SK-N-SH treated with all-trans-retinoic acid at 6 μM for 48 hours (cell line): ENCODE data around the gene SLC2A13.

Experiments
- ATAC-seq: fragments of 200-7000 bp; cut with Tn5 transposase; 3 replicates; pipeline ENCODE4 v1.9.1; 2020; ENCODE audit warnings: mild to moderate bottlenecking, moderate library complexity
- BACH2 ChIP-seq: fragments of 250-450 bp; sonication (Bioruptor Pico); IDR thresholded peaks from 2 replicates; pipeline ENCODE4 v1.9.0; 2021; ENCODE audit warnings: mild to moderate bottlenecking, borderline replicate concordance
- CREB5 ChIP-seq: fragments of 250-450 bp; sonication (Bioruptor Pico); IDR thresholded peaks from 2 replicates; pipeline ENCODE4 v1.5.1; 2020; ENCODE audit warnings: low read depth, mild to moderate bottlenecking, moderate library complexity
- ESRRG ChIP-seq: fragments of 250-450 bp; sonication (Bioruptor Pico); IDR thresholded peaks from 2 replicates; pipeline ENCODE4 v1.6.1; 2021; ENCODE audit warnings: mild to moderate bottlenecking
- GLIS3 ChIP-seq: fragments of 250-450 bp; sonication (Bioruptor Pico); IDR thresholded peaks from 2 replicates; pipeline ENCODE4 v1.5.0; 2020; ENCODE audit warnings: mild to moderate bottlenecking, moderate library complexity
- ISL1 ChIP-seq: fragments of 250-450 bp; sonication (Bioruptor Pico); IDR thresholded peaks from 2 replicates; pipeline ENCODE4 v2.1.2; 2022; ENCODE audit warnings: mild to moderate bottlenecking, moderate library complexity
- OSR1 ChIP-seq: fragments of 250-450 bp; sonication (Bioruptor Pico); IDR thresholded peaks from 2 replicates; pipeline ENCODE4 v1.8.0; 2022; ENCODE audit warnings: moderate library complexity, mild to moderate bottlenecking, inconsistent platforms
- POU6F1 ChIP-seq: fragments of 250-450 bp; sonication (Bioruptor Pico); IDR thresholded peaks from 2 replicates; pipeline ENCODE4 v1.8.0; 2021; ENCODE audit warnings: low read depth, mild to moderate bottlenecking, moderate library complexity, borderline replicate concordance
- RARB ChIP-seq: fragments of 250-450 bp; sonication (Bioruptor Pico); IDR thresholded peaks from 2 replicates; pipeline ENCODE4 v1.8.0; 2021; ENCODE audit warnings: mild to moderate bottlenecking, moderate library complexity
- SNAI2 ChIP-seq: fragments of 250-450 bp; sonication (Bioruptor Pico); IDR thresholded peaks from 2 replicates; pipeline ENCODE4 v1.5.0; 2020; ENCODE audit warnings: mild to moderate bottlenecking, moderate library complexity
- TCF4 ChIP-seq: fragments of 250-450 bp; sonication (Bioruptor Pico); IDR thresholded peaks from 2 replicates; pipeline ENCODE4 v1.8.0; 2021; ENCODE audit warnings: mild to moderate bottlenecking, moderate library complexity, borderline replicate concordance
- TOX ChIP-seq: fragments of 250-450 bp; sonication (Bioruptor Pico); IDR thresholded peaks from 2 replicates; pipeline ENCODE4 v1.8.0; 2021; ENCODE audit warnings: mild to moderate bottlenecking, moderate library complexity, borderline replicate concordance
- ZFP3 ChIP-seq: fragments of 250-450 bp; sonication (Bioruptor Pico); IDR thresholded peaks from 2 replicates; pipeline ENCODE4 v1.5.0; 2020; ENCODE audit warnings: mild to moderate bottlenecking, moderate library complexity
- ZNF565 ChIP-seq: fragments of 450-650 bp; formaldehyde crosslinking; conservative IDR thresholded peaks from 2 replicates; pipeline ENCODE4 v1.5.0; 2020; ENCODE audit warnings: low read depth, mild to moderate bottlenecking, moderate library complexity
- TF ChIP-seq, protein P1 (sequence below): fragments of 250-450 bp; sonication (Bioruptor Pico); IDR thresholded peaks from 2 replicates; pipeline ENCODE4 v1.5.0; 2020; ENCODE audit warnings: mild to moderate bottlenecking, moderate library complexity

SLC2A13 gene

DNA sequence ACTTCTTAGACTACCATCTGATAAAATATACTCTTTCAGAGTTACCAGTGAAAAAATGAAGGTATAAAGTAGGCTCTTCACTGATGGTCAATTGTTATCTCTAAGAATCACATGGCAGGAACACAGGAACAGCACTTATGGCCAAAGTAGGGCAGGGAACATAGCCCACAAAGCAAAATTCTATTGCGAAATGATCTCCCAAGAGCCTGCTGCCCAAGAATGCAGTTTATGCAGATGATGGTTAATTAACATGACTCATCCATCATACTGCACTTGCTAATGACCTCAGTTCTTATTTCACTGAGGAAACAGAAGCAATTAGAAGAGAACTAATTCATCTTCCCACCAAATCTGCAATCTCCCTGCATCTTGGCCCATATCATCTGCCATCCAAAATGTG, 133.8 kb downstream of the SLC2A13 start:
- no peak for ATAC-seq

GRCh38 chr12:39971348-39971747, 134.5 kb downstream of the SLC2A13 start:
- ATAC-seq = no peak
- TF ChIP-seq, protein P1, sequence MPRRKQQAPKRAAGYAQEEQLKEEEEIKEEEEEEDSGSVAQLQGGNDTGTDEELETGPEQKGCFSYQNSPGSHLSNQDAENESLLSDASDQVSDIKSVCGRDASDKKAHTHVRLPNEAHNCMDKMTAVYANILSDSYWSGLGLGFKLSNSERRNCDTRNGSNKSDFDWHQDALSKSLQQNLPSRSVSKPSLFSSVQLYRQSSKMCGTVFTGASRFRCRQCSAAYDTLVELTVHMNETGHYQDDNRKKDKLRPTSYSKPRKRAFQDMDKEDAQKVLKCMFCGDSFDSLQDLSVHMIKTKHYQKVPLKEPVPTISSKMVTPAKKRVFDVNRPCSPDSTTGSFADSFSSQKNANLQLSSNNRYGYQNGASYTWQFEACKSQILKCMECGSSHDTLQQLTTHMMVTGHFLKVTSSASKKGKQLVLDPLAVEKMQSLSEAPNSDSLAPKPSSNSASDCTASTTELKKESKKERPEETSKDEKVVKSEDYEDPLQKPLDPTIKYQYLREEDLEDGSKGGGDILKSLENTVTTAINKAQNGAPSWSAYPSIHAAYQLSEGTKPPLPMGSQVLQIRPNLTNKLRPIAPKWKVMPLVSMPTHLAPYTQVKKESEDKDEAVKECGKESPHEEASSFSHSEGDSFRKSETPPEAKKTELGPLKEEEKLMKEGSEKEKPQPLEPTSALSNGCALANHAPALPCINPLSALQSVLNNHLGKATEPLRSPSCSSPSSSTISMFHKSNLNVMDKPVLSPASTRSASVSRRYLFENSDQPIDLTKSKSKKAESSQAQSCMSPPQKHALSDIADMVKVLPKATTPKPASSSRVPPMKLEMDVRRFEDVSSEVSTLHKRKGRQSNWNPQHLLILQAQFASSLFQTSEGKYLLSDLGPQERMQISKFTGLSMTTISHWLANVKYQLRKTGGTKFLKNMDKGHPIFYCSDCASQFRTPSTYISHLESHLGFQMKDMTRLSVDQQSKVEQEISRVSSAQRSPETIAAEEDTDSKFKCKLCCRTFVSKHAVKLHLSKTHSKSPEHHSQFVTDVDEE (CRISPR knock-in tag) = no peak
- no peak for TF ChIP-seq OSR1 (CRISPR knock-in tag)
- TF ChIP-seq ISL1 (CRISPR knock-in tag) = peak; percentile 58
- no peak for TF ChIP-seq ESRRG

More for the DNA sequence above, 133.8 kb downstream of the SLC2A13 start:
- TF ChIP-seq, protein P1 (CRISPR knock-in tag) = no peak
- TF ChIP-seq ISL1 (CRISPR knock-in tag) = peak; percentile 65
- no peak for TF ChIP-seq POU6F1

DNA sequence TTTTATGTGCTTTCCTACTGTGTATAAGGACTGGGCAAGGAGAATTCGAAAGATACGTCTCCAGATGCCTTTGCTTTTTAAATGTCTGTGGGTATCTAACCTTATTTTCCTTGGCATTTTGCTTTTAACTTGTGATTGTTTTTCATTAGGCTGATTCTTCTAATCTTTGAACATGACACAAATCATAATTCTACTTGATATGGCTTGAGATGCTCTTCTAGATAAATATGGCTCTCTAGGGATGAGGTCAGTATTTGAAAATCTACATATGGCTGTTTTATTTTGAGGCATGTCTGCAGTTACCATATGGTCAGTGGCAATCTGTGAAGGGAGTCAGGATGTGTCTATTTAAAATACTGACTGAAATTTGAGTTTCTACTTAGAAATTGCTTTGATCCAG, 139.2 kb downstream of the SLC2A13 start:
- TF ChIP-seq ZFP3 (peak; percentile 12; the same call in 1 of the 2 replicates), POU6F1 (no peak), OSR1 (CRISPR knock-in tag) (no peak), TCF4 (CRISPR knock-in tag) (peak; percentile 82), BACH2 (CRISPR knock-in tag) (no peak), ESRRG (no peak), CREB5 (CRISPR knock-in tag) (peak; percentile 88), ISL1 (CRISPR knock-in tag) (peak; percentile 97), GLIS3 (peak; percentile 72; the same call in 1 of the 2 replicates), ZNF565 (no peak), RARB (no peak), SNAI2 (peak; percentile 41; the same call in 1 of the 2 replicates)
- TF ChIP-seq, protein P1 (CRISPR knock-in tag) = peak; percentile 68; the same call in 1 of the 2 replicates
- ATAC-seq = no peak

GRCh38 chr12:39966256-39966655, 139.6 kb downstream of the SLC2A13 start:
- TF ChIP-seq TCF4 (CRISPR knock-in tag) = no peak
- no peak for TF ChIP-seq GLIS3
- TF ChIP-seq TOX (CRISPR knock-in tag) = no peak

More at GRCh38 chr12:39966256-39966655, 139.6 kb downstream of the SLC2A13 start:
- no peak for ATAC-seq
